ACC112 (cell line): Measurements from ENCODE around the gene NOXRED1.
"Not testable (repeated sequence)": the region's sequence is repeated elsewhere in the genome, so short reads cannot be mapped to it uniquely, and the experiment has no call there.

Source experiments
- H2AFZ ChIP-seq: fragments of 200-600 bp; sonication (generic); one replicate; pipeline ENCODE4 v1.6.0; 2017; ENCODE audit warnings: antibody characterized with exemption, low read length; ENCODE audit not compliant: unreplicated experiment
- H3K27ac ChIP-seq: fragments of 200-600 bp; sonication (generic); 2 replicates; pipeline ENCODE4 v1.5.1; 2014; ENCODE audit warnings: low read depth, mild to moderate bottlenecking, antibody characterized with exemption, low read length, moderate library complexity
- H3K27me3 ChIP-seq: fragments of 200-600 bp; sonication (generic); 2 replicates; pipeline ENCODE4 v1.6.1; 2014; ENCODE audit warnings: mild to moderate bottlenecking, antibody characterized with exemption, low read length, moderate library complexity, mixed read lengths; ENCODE audit not compliant: insufficient read depth
- H3K36me3 ChIP-seq: fragments of 200-600 bp; sonication (generic); 2 replicates; pipeline ENCODE4 v1.6.1; 2016; ENCODE audit warnings: mild to moderate bottlenecking, antibody characterized with exemption, low read length, moderate library complexity, mixed read lengths; ENCODE audit not compliant: insufficient read depth
- H3K4me1 ChIP-seq: fragments of 200-600 bp; sonication (generic); one replicate; pipeline ENCODE4 v1.6.1; 2016; ENCODE audit warnings: low read length, mixed read lengths; ENCODE audit not compliant: insufficient read depth, unreplicated experiment, control insufficient read depth
- H3K4me3 ChIP-seq: fragments of 200-600 bp; sonication (generic); 2 replicates; pipeline ENCODE4 v1.5.1; 2014; ENCODE audit warnings: mild to moderate bottlenecking, low read depth, low read length
- H3K79me2 ChIP-seq: fragments of 200-600 bp; sonication (generic); one replicate; pipeline ENCODE4 v1.6.0; 2016; ENCODE audit warnings: low read length; ENCODE audit not compliant: control insufficient read depth, unreplicated experiment, insufficient read depth

The NOXRED1 gene

GRCh38 chr14:77455966-77456640 lies 32.8 kb upstream of the NOXRED1 start:
- Histone ChIP-seq H3K4me1 (peaks cover 15% of the 10 kb centered on the region), H2AFZ (no peak overlapping the region), H3K36me3 (peaks cover 18% of the 10 kb centered on the region), H3K79me2 (peaks cover 47% of the 10 kb centered on the region), H3K4me3 (peak overlapping the region; percentile 96), H3K27me3 (no peaks in the 10 kb centered on the region), H3K27ac (no peak overlapping the region)

GRCh38 chr14:77442196-77442595 lies 18.9 kb upstream of the NOXRED1 start:
- no peaks in the 10 kb centered on the region for H3K27me3 ChIP-seq
- H3K36me3 ChIP-seq, result peaks cover 19% of the 10 kb centered on the region
- H2AFZ ChIP-seq, result no peak overlapping the region
- H3K79me2 ChIP-seq, result no peaks in the 10 kb centered on the region
- peaks cover 5% of the 10 kb centered on the region for H3K4me1 ChIP-seq
- no peak overlapping the region for H3K4me3 ChIP-seq
- no peak overlapping the region for H3K27ac ChIP-seq

GRCh38 chr14:77439861-77440260 lies 16.5 kb upstream of the NOXRED1 start:
- Histone ChIP-seq H3K27me3 (no peaks in the 10 kb centered on the region), H3K27ac (no peak overlapping the region), H3K79me2 (no peaks in the 10 kb centered on the region), H3K4me3 (no peak overlapping the region), H3K36me3 (peaks cover 39% of the 10 kb centered on the region), H2AFZ (no peak overlapping the region), H3K4me1 (peaks cover 12% of the 10 kb centered on the region)

GRCh38 chr14:77438596-77438995 lies 15.3 kb upstream of the NOXRED1 start:
- no peak overlapping the region for H2AFZ ChIP-seq
- H3K4me1 ChIP-seq, result peaks cover 12% of the 10 kb centered on the region
- H3K27me3 ChIP-seq, result no peaks in the 10 kb centered on the region
- H3K4me3 ChIP-seq, result no peak overlapping the region
- no peak overlapping the region for H3K27ac ChIP-seq
- peaks cover 48% of the 10 kb centered on the region for H3K36me3 ChIP-seq
- H3K79me2 ChIP-seq, result no peaks in the 10 kb centered on the region

- no peaks in the 10 kb centered on the region for H3K27me3 ChIP-seq
- H3K27ac ChIP-seq, result no peak overlapping the region
- no peak overlapping the region for H2AFZ ChIP-seq
- peaks cover 12% of the 10 kb centered on the region for H3K4me1 ChIP-seq
- H3K79me2 ChIP-seq, result no peaks in the 10 kb centered on the region
- peaks cover 34% of the 10 kb centered on the region for H3K36me3 ChIP-seq
- H3K4me3 ChIP-seq, result no peak overlapping the region
Observed at GRCh38 chr14:77436042-77436441, 12.7 kb upstream of the NOXRED1 start.

GRCh38 chr14:77426396-77426795 lies 3.1 kb upstream of the NOXRED1 start:
- Histone ChIP-seq H3K36me3 (peaks cover 43% of the 10 kb centered on the region), H3K27me3 (no peaks in the 10 kb centered on the region), H3K27ac (no peak overlapping the region), H2AFZ (no peak overlapping the region), H3K4me3 (no peak overlapping the region), H3K79me2 (no peaks in the 10 kb centered on the region), H3K4me1 (peaks cover 5% of the 10 kb centered on the region)

- H3K36me3 ChIP-seq, result peaks cover 41% of the 10 kb centered on the region
- peaks cover 7% of the 10 kb centered on the region for H3K4me1 ChIP-seq
- no peak overlapping the region for H3K27ac ChIP-seq
- no peak overlapping the region for H2AFZ ChIP-seq
- no peaks in the 10 kb centered on the region for H3K79me2 ChIP-seq
- H3K27me3 ChIP-seq, result no peaks in the 10 kb centered on the region
- no peak overlapping the region for H3K4me3 ChIP-seq
Observed at GRCh38 chr14:77424862-77425261, 1.5 kb upstream of the NOXRED1 start.

- Histone ChIP-seq H3K27ac (no peak overlapping the region), H3K4me1 (peaks cover 7% of the 10 kb centered on the region), H3K79me2 (no peaks in the 10 kb centered on the region), H3K27me3 (no peaks in the 10 kb centered on the region), H3K4me3 (no peak overlapping the region), H2AFZ (no peak overlapping the region), H3K36me3 (peaks cover 20% of the 10 kb centered on the region; the same call in 1 of the 2 replicates)
Observed at GRCh38 chr14:77421201-77421600, 2.1 kb downstream of the NOXRED1 start.

- no peak overlapping the region for H3K4me3 ChIP-seq
- no peaks in the 10 kb centered on the region for H3K27me3 ChIP-seq
- H3K79me2 ChIP-seq, result no peaks in the 10 kb centered on the region
- no peak overlapping the region for H3K27ac ChIP-seq
- H3K4me1 ChIP-seq, result peaks cover 6% of the 10 kb centered on the region
- H2AFZ ChIP-seq, result no peak overlapping the region
- H3K36me3 ChIP-seq, result no peaks in the 10 kb centered on the region
Observed at GRCh38 chr14:77416836-77417235, 6.5 kb downstream of the NOXRED1 start.

GRCh38 chr14:77416098-77416497 lies 7.2 kb downstream of the NOXRED1 start:
- H3K79me2 ChIP-seq, H3K4me3 ChIP-seq, H3K36me3 ChIP-seq, H3K4me1 ChIP-seq, H2AFZ ChIP-seq, H3K27me3 ChIP-seq, H3K27ac ChIP-seq: not testable (repeated sequence)

- not testable (repeated sequence) for H3K4me3 ChIP-seq, H3K36me3 ChIP-seq, H2AFZ ChIP-seq, H3K27ac ChIP-seq, H3K4me1 ChIP-seq, H3K79me2 ChIP-seq, H3K27me3 ChIP-seq
Observed at GRCh38 chr14:77415403-77416030, 7.8 kb downstream of the NOXRED1 start.
